ENCODE measurements around the gene NPPC. TPM values are rescaled to one million over a fixed set of nuclear protein-coding genes. Genes with fewer than 3 reads are reported as not detected.
"Not testable (repeated sequence)": the region's sequence is repeated elsewhere in the genome, so short reads cannot be mapped to it uniquely, and the experiment has no call there.

NPPC gene
- total RNA-seq, 1 experiment from 2014 or later, result not detected

DNA sequence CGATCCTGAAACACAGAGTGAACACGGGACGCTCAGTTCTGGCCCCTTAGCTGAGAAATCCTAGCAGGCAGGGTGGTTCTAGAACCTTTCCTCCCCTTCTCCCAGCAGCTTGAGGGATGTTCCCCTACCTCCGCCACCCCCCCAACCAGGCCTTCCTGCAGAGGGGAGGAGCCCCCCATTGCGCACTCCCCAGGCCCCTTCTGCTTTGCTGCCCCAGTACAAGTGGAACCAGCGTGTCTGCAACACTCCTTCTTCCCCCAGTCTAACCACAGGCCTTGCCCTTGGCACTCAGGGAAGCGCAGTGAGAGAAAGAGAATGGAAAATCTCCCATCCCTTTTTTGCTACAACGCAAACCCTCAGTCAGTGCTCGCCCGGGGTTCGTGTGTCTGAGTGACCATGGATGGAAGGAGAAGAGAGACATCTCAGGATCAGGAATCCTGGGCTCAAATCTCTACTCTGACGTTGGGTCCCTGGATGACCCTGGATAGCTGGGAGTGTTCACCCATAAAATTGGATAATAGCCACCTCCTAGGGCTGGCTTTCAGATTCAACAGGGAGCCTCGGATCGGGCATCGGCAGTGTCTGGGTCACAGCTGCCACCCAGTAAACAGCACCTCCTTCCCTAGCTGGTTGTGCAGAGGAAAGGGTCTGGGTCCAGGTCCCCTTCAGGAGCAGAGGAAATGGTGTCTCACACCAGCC is 3.7 kb downstream of the NPPC start:
- Histone ChIP-seq H3K4me3 (no peak overlapping the region), H3K9me3 (replicated peaks) (no peaks in the 10 kb centered on the region; the same call in 1 of the 2 replicates), H3K36me3 (no peaks in the 10 kb centered on the region), H3K27me3 (replicated peaks) (peaks cover 51% of the 10 kb centered on the region), H3K27ac (no peak overlapping the region), H3K4me1 (replicated peaks) (peaks cover 16% of the 10 kb centered on the region)
- DNase-seq (ENCODE audit: low read depth in 1 of 2, low spot score in 2 of 2), result no peak

DNA sequence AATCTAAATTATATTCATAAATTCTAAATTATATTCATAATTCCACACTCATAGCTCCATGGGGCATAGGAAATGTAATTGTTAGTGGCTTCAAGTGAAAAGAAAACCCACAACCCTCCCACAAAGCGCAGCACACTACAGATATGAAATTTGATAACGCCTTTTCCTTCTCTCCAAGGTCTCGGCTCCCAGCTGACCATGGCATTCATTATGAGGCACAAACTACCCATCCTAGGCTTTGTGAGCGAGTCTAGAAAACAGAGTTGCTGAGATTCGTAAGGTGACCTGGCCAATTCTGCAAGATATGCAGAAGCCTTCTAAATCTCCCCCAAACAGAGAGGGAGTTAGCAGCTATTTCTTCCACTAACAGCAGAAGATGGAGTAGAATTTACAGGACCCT is 5.4 kb downstream of the NPPC start:
- H3K4me1 ChIP-seq (replicated peaks), result peaks cover 5% of the 10 kb centered on the region
- peaks cover 45% of the 10 kb centered on the region for H3K27me3 ChIP-seq (replicated peaks)
- no peaks in the 10 kb centered on the region; the same call in 1 of the 2 replicates for H3K9me3 ChIP-seq (replicated peaks)
- no peak overlapping the region for H3K4me3 ChIP-seq
- H3K36me3 ChIP-seq, result no peaks in the 10 kb centered on the region
- no peak overlapping the region for H3K27ac ChIP-seq
- no peak for DNase-seq (ENCODE audit: low read depth in 1 of 2, low spot score in 2 of 2)

DNA sequence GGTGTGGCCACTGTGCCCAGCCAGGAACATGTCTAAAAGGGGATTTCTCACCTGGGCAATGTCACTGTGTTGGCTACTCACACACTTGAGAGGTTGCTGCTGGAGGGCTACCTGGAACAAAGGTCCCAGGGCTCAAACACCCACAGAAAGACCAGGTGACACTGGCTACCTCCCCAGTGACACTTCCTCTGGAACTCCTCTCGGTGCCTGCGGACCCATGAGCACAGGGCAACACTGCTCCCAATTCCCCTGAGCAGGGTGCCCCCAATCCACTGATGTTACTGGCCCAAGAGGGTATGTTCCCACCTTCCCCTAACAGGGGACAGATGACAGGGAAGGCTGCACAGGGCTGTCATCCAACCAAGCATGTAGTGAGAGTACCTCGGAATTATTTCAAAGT is 5.8 kb downstream of the NPPC start:
- peaks cover 1% of the 10 kb centered on the region for H3K4me1 ChIP-seq (replicated peaks)
- no peak for DNase-seq (ENCODE audit: low read depth in 1 of 2, low spot score in 2 of 2)
- H3K4me3 ChIP-seq, result no peak overlapping the region
- H3K27ac ChIP-seq, result no peak overlapping the region
- H3K9me3 ChIP-seq (replicated peaks), result no peaks in the 10 kb centered on the region
- H3K36me3 ChIP-seq, result no peaks in the 10 kb centered on the region
- peaks cover 41% of the 10 kb centered on the region for H3K27me3 ChIP-seq (replicated peaks)

DNA sequence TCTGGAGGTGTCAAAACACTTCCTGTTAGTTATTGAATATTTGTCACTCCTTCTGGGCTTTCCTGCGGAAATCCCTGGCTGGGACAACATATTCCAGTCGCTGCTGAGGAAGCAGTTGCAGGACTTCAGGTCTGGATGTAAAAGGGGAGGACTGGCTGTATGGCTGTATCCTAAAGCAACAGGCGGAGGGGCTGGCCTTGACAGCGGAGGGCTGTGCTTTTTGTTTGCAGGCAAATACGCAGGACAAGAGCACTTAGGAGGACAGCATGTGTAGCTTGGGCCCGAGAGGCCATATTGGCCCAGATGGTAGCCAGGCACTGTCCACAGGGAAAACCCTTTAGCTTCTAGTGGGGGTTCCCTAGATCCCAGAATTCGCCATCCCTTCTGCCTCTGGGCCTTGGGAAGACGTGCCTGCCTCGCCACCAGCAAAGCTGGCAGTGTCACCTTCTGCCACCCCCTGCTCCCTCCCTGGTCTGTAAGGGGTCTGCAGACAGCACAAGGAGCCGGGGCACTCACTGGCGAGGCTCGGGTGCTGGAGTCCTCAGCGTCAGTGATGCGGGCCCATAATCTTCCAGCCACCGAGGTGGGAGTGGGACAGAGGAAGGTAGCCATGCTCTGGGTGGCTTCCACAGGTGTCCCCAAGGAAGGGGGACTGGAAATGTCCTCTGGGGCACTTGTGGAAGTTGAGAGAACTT is 6.7 kb downstream of the NPPC start:
- H3K27me3 ChIP-seq (replicated peaks), result peaks cover 33% of the 10 kb centered on the region
- no peak overlapping the region for H3K27ac ChIP-seq
- H3K9me3 ChIP-seq (replicated peaks), result no peaks in the 10 kb centered on the region
- H3K4me3 ChIP-seq, result no peak overlapping the region
- no peaks in the 10 kb centered on the region for H3K36me3 ChIP-seq
- DNase-seq (ENCODE audit: low read depth in 1 of 2, low spot score in 2 of 2), result no peak
- H3K4me1 ChIP-seq (replicated peaks), result no peaks in the 10 kb centered on the region

DNA sequence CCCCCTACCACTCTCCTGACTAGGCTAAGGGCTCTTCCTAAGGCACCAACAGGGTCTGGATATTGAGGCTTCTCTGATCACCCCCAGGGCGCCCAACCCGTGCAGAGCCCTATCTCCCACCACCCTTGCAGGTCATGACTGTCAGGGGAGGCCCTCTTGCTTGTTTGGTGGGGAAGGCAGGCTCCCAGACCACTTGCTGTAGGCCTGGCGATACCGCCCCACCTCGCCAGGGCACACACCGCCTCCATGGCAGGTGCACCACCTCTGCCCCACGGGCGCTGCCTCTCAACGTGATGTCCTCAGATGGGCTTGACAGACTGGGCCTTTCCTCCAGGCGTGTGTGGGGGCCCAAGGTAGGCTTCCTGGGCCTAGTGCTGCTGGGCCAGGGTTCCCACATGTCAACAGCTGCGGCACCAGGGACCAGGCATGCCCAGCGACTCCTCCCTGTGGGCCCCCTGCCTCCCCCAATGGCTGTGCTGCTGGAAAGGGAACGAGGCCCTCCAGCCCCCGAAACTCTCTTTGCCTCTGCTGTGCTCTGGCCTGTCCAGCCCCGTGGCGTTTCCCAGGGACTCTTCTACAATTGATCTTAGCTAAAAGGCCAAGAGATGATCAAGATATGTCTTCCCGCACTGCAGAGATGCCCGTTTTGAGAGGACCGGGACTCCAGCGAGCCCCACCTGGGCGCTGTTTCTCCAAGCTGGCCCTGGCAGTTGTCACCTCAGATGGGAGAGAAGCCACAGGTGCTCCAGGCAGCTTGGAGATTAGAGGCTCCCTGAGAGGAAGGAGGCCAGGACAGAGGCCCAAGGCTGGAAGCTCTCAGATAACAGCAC is 7.5 kb downstream of the NPPC start:
- DNase-seq (ENCODE audit: low read depth in 1 of 2, low spot score in 2 of 2), result no peak
- Histone ChIP-seq H3K4me3 (no peak overlapping the region), H3K9me3 (replicated peaks) (no peaks in the 10 kb centered on the region), H3K27ac (no peak overlapping the region), H3K4me1 (replicated peaks) (no peaks in the 10 kb centered on the region), H3K36me3 (no peaks in the 10 kb centered on the region), H3K27me3 (replicated peaks) (peaks cover 30% of the 10 kb centered on the region)

DNA sequence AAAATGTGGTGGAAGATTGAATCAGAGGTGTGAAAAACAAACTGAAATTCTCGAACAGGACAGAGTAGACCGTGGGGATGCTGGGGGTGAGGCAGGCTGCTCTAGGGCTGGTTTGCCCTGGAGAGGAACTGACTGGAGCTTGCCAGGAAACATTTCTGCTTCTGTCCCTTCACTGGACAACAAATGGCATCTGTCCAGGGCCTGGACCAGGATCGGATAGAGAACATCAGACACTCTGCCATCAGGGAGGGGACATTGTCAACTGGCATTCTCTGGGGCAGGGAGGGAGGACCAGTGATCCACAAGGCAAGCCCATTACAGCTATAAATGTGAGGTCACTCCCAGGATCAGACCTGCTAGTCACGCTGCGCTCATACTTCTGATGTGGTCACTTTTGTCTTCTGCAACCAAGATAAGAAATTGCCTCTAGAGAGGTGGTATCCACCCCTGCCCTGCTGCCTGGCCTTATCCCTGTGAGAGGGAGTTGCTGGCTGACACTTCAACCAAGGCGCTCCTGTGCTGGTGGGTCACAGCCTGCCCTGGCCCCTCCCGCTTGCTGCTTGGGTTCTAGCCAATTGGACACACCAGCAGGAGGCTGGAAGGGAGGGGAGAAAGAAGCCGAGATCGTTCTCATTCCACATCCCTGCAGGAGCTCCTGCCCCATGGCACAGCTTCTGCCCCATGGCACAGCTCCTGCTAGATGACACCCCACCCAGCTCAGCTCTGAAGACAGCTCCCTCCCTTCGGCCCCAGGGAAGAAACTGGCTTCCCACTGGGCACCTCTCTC is 8.7 kb downstream of the NPPC start:
- no peaks in the 10 kb centered on the region for H3K9me3 ChIP-seq (replicated peaks)
- no peak overlapping the region for H3K4me3 ChIP-seq
- no peaks in the 10 kb centered on the region for H3K4me1 ChIP-seq (replicated peaks)
- H3K36me3 ChIP-seq, result no peaks in the 10 kb centered on the region
- DNase-seq (ENCODE audit: low read depth in 1 of 2, low spot score in 2 of 2), result no peak
- H3K27ac ChIP-seq, result no peak overlapping the region
- H3K27me3 ChIP-seq (replicated peaks), result peaks cover 24% of the 10 kb centered on the region

DNA sequence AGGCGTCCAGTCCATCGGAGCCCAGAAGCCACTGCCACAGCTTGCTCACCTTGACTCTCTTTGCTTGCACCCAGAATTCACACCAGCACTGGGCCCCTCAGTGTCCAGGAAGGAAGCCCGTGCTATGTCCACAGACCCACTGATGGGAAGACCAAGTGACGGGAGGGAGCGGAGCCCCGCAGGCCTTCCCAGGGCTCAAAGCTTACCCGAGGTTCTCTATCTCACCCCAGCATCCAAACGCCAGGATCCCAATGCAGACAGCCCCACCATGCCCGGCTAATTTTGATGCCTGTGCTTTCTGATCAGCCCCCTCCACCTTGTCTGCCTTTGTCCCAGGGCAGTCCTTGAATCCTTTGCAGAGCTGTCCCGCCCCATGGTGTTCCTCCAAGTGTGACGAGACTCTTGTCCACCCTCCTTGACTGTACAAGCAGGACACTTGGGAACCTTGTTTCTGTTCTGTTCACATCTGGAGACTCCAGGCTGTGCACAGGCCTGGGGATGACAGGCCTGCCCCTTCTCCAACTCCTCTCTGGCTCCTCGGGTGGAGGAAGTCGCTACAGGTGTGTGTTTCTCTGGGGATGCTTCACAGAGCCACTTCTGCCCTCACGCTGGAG is 12.0 kb downstream of the NPPC start:
- H3K4me3 ChIP-seq, result no peak overlapping the region

DNA sequence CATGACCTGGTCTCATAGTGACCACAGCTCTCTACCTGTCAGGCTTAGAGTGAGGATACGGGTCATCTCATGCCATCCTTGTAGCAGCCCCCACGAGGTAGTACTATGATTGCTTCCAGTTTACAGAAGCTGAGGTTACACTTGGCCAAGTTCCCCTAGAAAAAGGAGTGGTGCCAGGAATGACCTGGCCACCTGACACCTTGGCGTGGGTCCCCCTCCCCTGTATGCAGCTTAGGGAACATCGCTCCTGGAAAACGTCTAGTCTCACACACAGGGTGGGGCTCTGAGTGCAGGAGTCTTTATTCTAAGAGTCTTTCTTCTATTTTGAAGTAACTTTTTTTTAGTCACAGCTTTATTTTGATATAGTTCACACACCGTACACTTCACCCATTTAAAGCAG is 14.8 kb downstream of the NPPC start:
- no peak overlapping the region for H3K27ac ChIP-seq
- no peaks in the 10 kb centered on the region for H3K9me3 ChIP-seq (replicated peaks)
- no peak overlapping the region for H3K4me3 ChIP-seq
- DNase-seq (ENCODE audit: low read depth in 1 of 2, low spot score in 2 of 2), result no peak
- H3K27me3 ChIP-seq (replicated peaks), result peaks cover 9% of the 10 kb centered on the region
- H3K36me3 ChIP-seq, result no peaks in the 10 kb centered on the region
- H3K4me1 ChIP-seq (replicated peaks), result no peaks in the 10 kb centered on the region

More for the DNA sequence above, 12.0 kb downstream of the NPPC start:
- Histone ChIP-seq H3K27me3 (replicated peaks) (peaks cover 11% of the 10 kb centered on the region), H3K27ac (no peak overlapping the region), H3K4me1 (replicated peaks) (no peaks in the 10 kb centered on the region), H3K9me3 (replicated peaks) (no peaks in the 10 kb centered on the region), H3K36me3 (no peaks in the 10 kb centered on the region)
- DNase-seq (ENCODE audit: low read depth in 1 of 2, low spot score in 2 of 2), result no peak

DNA sequence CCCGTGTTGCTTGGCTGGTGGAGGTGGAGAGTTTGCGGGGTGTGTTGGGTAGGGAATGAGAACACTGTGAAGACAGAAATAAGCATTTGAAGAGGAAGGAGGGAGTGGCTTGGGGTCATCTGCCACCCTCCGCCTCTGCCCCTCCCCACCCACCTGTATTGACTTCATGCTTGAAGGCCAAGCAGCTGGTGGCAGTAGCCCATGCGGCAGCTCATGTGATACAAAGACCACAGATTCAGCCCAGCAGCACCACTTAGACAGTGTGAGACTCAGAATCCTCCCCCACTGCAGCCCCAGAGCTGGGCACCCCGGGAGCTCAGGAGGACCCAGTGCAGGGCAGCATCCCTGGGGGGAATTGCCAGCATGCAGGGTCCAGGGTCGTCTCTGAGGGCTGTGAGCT is 15.4 kb downstream of the NPPC start:
- no peaks in the 10 kb centered on the region for H3K9me3 ChIP-seq (replicated peaks)
- no peaks in the 10 kb centered on the region for H3K36me3 ChIP-seq
- DNase-seq (ENCODE audit: low read depth in 1 of 2, low spot score in 2 of 2), result no peak

DNA sequence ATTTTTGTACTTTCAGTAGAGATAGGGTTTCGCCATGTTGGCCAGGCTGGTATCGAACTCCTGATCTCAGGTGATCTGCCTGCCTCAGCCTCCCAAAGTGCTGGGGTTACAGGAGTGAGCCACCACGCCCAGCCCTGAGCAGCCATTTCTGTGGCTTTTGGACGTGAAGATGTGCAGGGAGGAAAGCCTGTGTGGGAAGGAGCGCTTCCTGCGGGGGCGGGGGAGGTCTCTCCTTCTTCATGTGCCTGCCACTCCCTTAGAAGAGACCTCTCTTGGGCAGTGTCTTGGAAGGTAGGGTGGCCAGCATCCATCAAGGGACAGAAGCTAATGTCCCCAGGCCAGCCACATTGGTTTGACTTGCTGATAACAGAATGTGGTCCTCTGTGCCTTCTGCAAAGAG is 16.0 kb downstream of the NPPC start:
- not testable (repeated sequence) for H3K4me3 ChIP-seq; H3K36me3 ChIP-seq; H3K27ac ChIP-seq; DNase-seq (ENCODE audit: low read depth in 1 of 2, low spot score in 2 of 2); H3K4me1 ChIP-seq (replicated peaks); H3K9me3 ChIP-seq (replicated peaks); H3K27me3 ChIP-seq (replicated peaks)

More for the DNA sequence above, 15.4 kb downstream of the NPPC start:
- H3K4me1 ChIP-seq (replicated peaks), result no peaks in the 10 kb centered on the region
- peaks cover 6% of the 10 kb centered on the region; the same call in 1 of the 2 replicates for H3K27me3 ChIP-seq (replicated peaks)
- no peak overlapping the region for H3K4me3 ChIP-seq
- H3K27ac ChIP-seq, result no peak overlapping the region

DNA sequence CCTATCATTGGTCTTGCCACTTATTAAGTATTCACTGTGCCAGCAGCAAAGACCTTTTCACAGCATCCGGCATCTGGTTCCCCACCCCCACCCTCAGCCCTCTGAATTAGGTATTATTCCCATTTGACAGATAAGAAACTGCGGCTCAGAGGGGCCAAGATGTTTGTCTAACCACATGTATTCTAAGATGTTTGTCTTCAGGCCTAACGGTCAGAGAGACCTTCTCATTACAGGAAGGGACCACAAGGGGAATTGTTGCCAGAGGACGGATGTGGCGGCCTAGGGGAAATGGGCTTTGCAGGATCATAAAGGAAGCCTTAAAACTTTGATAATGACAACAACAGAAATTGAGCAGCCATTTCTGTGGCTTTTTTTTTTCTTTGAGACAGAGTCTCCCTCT is 16.6 kb downstream of the NPPC start:
- no peak for DNase-seq (ENCODE audit: low read depth in 1 of 2, low spot score in 2 of 2)
- Histone ChIP-seq H3K4me3 (no peak overlapping the region), H3K9me3 (replicated peaks) (no peaks in the 10 kb centered on the region), H3K27me3 (replicated peaks) (peaks cover 5% of the 10 kb centered on the region; the same call in 1 of the 2 replicates), H3K4me1 (replicated peaks) (no peaks in the 10 kb centered on the region), H3K27ac (no peak overlapping the region), H3K36me3 (no peaks in the 10 kb centered on the region)

DNA sequence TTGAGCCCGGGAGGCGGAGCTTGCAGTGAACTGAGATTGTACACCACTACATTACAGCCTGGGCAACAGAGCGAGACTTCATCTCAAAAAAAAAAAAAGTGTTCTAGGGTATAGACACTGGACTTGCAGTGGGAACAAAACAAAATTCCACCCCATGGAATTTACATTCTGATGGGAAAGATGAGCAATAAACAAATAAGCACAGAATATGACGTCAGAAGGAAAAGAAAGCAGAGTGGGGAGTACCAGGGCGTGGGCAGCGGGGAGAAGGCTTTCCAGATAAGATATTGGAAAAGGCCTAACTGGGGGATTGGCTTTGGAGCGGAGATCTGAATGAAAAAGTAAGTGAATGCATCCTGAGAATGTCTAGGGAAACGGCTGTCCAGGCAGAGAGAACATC is 17.6 kb downstream of the NPPC start:
- DNase-seq (ENCODE audit: low read depth in 1 of 2, low spot score in 2 of 2), result no peak
- H3K27ac ChIP-seq, result no peak overlapping the region
- no peaks in the 10 kb centered on the region for H3K4me1 ChIP-seq (replicated peaks)

DNA sequence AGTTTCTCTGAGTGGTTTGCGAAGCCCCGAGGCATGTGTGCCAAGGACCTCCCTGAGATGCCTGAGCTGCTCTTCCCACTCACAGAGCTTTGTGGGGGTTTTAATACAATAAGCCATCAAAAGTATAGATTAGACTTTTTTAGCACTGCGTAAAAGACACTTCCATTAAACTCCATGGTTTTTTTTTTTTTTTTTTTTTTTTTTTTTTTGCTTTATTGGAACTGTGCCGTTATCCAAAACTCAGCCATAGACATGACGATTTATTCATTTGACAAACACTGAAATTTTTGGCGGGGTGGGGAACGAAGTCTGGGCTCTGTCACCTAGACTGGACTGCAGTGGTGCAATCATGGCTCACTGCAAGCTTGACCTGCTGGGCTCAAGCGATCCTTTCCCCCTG is 18.4 kb downstream of the NPPC start:
- no peaks in the 10 kb centered on the region for H3K4me1 ChIP-seq (replicated peaks)
- H3K27ac ChIP-seq, result no peak overlapping the region
- peaks cover 5% of the 10 kb centered on the region; the same call in 1 of the 2 replicates for H3K27me3 ChIP-seq (replicated peaks)
- H3K36me3 ChIP-seq, result no peaks in the 10 kb centered on the region
- H3K4me3 ChIP-seq, result no peak overlapping the region
- no peaks in the 10 kb centered on the region for H3K9me3 ChIP-seq (replicated peaks)
- no peak for DNase-seq (ENCODE audit: low read depth in 1 of 2, low spot score in 2 of 2)

More for the DNA sequence above, 17.6 kb downstream of the NPPC start:
- Histone ChIP-seq H3K27me3 (replicated peaks) (peaks cover 5% of the 10 kb centered on the region; the same call in 1 of the 2 replicates), H3K9me3 (replicated peaks) (no peaks in the 10 kb centered on the region), H3K36me3 (no peaks in the 10 kb centered on the region), H3K4me3 (no peak overlapping the region)

Measured in SJSA1 (cell line).